Measurements from ENCODE around the gene PTH2R.
"Not testable (repeated sequence)": the region's sequence is repeated elsewhere in the genome, so short reads cannot be mapped to it uniquely, and the experiment has no call there.

DNA sequence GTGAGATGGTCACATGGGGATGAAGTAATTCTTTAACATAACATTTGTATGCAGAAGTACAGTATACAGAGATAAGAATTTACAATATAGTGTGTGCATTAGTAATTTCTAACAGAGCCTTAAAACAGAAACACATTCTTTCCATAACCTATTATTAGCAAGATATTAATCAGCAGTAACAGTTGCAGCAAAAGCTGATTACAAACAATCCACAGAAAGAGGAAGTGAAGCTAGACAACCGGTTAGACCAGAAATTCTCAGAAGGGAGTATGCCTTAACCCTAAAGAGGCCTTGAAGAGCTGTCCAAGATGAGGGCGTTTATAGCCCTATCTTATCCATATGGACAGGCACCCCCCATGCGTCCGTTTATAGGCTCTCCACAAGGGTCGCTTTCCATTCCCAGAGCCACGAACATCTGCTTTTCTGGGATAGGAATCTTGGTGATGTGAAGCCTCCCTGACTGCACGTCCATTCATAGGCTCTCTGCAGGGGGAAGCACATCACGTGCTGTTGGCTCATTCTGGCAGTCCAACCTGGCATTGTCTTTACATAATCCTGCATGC lies 75.9 kb downstream of the PTH2R start:
- TF ChIP-seq, protein P1, sequence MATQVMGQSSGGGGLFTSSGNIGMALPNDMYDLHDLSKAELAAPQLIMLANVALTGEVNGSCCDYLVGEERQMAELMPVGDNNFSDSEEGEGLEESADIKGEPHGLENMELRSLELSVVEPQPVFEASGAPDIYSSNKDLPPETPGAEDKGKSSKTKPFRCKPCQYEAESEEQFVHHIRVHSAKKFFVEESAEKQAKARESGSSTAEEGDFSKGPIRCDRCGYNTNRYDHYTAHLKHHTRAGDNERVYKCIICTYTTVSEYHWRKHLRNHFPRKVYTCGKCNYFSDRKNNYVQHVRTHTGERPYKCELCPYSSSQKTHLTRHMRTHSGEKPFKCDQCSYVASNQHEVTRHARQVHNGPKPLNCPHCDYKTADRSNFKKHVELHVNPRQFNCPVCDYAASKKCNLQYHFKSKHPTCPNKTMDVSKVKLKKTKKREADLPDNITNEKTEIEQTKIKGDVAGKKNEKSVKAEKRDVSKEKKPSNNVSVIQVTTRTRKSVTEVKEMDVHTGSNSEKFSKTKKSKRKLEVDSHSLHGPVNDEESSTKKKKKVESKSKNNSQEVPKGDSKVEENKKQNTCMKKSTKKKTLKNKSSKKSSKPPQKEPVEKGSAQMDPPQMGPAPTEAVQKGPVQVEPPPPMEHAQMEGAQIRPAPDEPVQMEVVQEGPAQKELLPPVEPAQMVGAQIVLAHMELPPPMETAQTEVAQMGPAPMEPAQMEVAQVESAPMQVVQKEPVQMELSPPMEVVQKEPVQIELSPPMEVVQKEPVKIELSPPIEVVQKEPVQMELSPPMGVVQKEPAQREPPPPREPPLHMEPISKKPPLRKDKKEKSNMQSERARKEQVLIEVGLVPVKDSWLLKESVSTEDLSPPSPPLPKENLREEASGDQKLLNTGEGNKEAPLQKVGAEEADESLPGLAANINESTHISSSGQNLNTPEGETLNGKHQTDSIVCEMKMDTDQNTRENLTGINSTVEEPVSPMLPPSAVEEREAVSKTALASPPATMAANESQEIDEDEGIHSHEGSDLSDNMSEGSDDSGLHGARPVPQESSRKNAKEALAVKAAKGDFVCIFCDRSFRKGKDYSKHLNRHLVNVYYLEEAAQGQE (IDR thresholded peaks at IDR 0.05; ENCODE audit: insufficient read depth in 1 of 2, low read depth in 2 of 2, low read length in 1 of 2): not testable (repeated sequence)
- not testable (repeated sequence) for TF ChIP-seq POLR2AphosphoS5 (IDR thresholded peaks at IDR 0.05; ENCODE audit: low read depth, low read length)

All from Panc1 (cell line).